SK-N-DZ (cell line): Measurements from ENCODE around the gene CDNF.

Experiments
- DNase-seq: peaks from one replicate; pipeline ENCODE4 v3.0.0-alpha.2; 2015; ENCODE audit warnings: low spot score

The CDNF gene

GRCh38 chr10:14798636-14799035 is 39.2 kb downstream of the CDNF start:
- DNase-seq, result no peak

DNA sequence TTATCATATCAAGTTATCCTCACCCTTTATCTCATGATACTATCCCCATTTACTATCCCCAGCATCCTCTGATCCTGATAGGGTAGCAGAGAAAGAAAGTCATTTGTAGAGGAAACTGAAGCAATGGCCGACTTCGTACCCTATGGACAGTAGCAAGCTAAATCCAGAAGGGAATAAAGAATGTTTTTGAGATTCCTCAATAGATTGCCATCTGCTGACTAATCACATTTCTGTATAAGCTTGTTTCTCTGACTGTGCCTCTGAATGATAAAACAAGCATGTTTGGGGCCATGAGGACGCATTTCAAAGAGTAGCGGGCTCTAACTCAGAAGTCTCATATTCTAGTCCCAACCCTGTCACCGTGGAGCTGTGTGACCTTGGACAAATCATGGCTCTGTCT is 49.9 kb downstream of the CDNF start:
- no peak for DNase-seq

DNA sequence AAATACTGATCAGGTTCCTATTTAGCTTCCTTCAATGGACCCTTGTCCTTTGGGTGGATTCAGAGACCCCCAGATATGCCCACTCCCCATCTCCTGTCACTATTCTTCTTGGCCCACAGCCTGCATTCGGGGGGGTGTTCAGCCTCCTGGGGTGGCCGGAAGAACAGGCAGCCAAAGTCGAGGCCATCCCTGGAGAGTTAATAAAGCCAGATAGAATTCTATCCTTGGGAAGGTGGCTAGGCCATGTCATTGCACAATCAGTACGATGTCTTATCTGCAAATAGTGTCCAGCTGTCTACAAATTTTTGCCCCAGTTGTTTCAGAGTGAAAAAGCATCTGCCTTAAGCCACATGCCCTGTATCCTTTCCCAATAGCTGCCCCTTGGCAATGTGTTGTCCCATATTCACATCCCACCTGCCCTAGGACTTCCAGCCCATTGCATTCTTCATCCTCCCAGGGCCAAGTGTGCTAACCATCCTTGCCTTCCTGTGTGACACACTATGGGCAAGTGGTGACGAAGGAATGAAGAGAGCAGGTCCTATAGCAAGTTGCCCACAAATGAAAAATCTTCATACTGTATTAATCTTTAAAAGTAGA is 53.3 kb downstream of the CDNF start:
- DNase-seq, result no peak

GRCh38 chr10:14782691-14783363 is 55.0 kb downstream of the CDNF start:
- no peak for DNase-seq

GRCh38 chr10:14781763-14782162 is 56.1 kb downstream of the CDNF start:
- DNase-seq, result no peak

DNA sequence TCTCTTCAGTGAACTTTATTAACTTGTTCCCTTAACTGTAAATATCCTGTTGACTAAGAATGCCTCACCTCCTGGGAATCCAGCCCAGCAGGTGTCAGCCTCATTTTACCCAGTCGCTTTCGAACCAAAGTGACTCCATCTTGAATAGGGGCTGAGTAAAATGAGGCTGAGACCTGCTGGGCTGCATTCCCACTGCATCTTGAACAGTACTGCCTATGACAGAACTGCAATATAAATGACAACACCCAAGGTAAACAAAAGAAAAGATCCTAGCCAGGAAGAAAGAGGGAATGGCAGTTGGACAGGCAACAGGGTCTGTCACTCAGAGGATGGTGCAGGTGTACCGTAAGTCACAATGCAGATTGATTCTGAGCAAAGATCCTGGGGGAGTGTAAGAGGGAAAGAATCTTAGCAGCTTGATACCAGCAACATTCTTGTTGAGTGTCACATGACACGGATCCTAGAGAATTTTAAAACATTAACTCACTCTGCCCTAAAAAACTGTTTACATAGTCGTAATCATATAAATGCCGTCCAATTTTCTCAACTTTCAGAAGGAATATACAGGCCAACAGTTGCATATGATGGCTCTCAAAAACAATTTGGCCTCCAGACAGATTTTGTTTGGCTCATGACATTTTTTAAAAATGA is 58.7 kb downstream of the CDNF start:
- no peak for DNase-seq

DNA sequence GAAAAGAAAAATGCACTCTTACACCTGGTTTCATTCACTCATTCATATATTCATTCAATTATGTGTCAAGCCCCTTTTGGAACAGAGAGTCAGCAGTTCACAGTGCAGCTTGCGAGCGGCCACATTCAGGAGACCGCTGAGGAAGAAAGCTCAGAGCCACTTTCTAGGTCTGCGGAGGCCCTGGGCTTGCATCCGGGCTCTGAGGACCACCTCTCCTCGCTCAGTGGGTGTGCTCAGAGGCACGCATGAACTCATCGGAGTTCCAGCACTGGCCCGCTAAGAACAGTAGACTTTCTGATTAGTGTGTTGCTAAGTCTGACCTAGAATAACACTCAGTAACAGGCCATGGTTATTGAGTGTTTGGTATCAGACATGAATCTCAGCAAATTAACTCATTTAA is 61.3 kb downstream of the CDNF start:
- no peak for DNase-seq

- no peak for DNase-seq
Observed at GRCh38 chr10:14775656-14776055, 62.2 kb downstream of the CDNF start.

GRCh38 chr10:14774797-14775196 is 63.0 kb downstream of the CDNF start, which contains the start of gene FAM107B:
Gene FAM107B (minus strand): TSS chr10:14774897. CDS start chr10:14774663, 234 bp downstream.
- no peak for DNase-seq

DNA sequence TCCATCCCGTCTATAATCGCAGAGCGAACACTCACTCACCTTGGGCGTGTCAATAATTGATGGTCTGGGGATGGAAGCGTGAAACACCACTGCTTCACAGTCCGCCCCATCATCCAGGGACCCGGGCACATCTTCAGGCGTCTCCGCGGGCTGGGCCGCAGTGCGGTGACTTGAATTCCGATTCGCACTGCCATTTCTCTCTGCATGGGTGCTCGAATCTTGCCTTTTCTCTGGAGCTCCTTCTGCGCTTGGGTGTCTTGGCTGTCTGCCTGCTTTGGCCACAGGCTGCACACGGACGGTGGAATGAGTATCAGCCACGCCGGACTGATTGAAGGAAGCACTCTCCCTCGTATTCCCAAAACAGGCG is 63.6 kb downstream of the CDNF start:
- no peak for DNase-seq

GRCh38 chr10:14773551-14774213 is 64.2 kb downstream of the CDNF start:
- no peak for DNase-seq

DNA sequence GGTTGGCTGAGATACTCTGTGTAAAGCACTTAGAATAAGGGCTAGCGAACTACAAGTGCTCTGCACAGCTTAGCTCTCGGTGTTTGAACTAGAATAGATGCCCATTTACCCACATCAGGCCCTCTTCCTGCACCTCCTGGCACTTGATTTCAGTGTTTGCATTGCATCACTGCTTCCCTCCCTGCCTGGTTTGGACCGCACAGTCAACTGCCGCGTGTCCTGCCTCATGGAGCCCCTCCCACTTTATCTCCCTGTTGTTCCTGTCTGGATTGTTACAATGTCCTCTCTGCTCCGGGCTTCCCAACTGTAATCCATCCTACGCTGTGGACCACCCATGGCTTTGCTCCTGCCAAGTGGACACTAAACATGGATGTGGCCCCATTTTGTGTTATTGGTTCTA is 65.4 kb downstream of the CDNF start:
- DNase-seq, result no peak

DNA sequence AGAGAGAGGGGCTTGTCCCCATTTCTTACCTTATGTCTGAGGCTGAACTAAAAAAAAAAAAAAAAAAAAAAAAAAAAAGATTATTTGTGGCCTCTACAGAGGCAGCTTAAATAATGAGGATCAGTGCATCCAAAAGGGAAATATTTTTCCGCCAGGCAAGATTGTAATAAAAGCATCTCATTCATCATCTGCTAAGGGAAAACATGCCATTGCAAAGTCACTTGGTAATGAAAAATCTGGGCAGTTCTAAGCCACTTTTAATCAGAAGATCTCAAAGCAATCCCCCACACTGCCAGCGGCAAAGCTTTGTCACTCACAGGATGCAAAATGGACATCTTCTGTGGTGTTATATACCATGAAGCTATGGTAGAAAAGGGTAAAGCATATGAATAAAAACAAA is 66.9 kb downstream of the CDNF start:
- DNase-seq, result no peak
